ENCODE measurements around the gene MOCS3. TPM values are rescaled to one million over a fixed set of nuclear protein-coding genes. Genes with fewer than 3 reads are reported as not detected.

MOCS3 gene
- total and polyA plus RNA-seq, 2 experiments from 2014 or later = 4.0 to 8.6 TPM

Other genes with a start within 250 kb of the MOCS3 start
- gene PARD6B, start 227.2 kb upstream of the MOCS3 start, total RNA-seq = 38.5 and 41.0 TPM in 2 replicates
- gene PARD6B, start 227.2 kb upstream of the MOCS3 start, polyA plus RNA-seq = 14.6 and 16.1 TPM in 2 replicates
- gene BCAS4, start 163.8 kb upstream of the MOCS3 start, total RNA-seq = 5.6 and 12.5 TPM in 2 replicates
- gene BCAS4, start 163.8 kb upstream of the MOCS3 start, polyA plus RNA-seq = 18.0 and 21.6 TPM in 2 replicates
- 43.7 and 44.3 TPM in 2 replicates for gene ADNP, start 27.4 kb upstream of the MOCS3 start, total RNA-seq
- gene ADNP, start 27.4 kb upstream of the MOCS3 start, polyA plus RNA-seq = 12.5 and 13.1 TPM in 2 replicates
- gene DPM1, start 286 bp upstream of the MOCS3 start, total RNA-seq = 84.3 and 85.0 TPM in 2 replicates
- gene DPM1, start 286 bp upstream of the MOCS3 start, polyA plus RNA-seq = 72.9 and 77.8 TPM in 2 replicates
- 26.1 and 28.7 TPM in 2 replicates for gene KCNG1, start 64.3 kb downstream of the MOCS3 start, total RNA-seq
- 34.6 and 45.8 TPM in 2 replicates for gene KCNG1, start 64.3 kb downstream of the MOCS3 start, polyA plus RNA-seq